Measurements from ENCODE around the gene XKRX. TPM values are rescaled to one million over a fixed set of nuclear protein-coding genes. Genes with fewer than 3 reads are reported as not detected.

Gene XKRX
- total RNA-seq (4.9 and 5.4 TPM in 2 replicates), polyA plus RNA-seq (4.0 and 4.6 TPM in 2 replicates), polyA minus RNA-seq (7.6 and 7.7 TPM in 2 replicates)
- total RNA-seq (2013) = 11.4 TPM

GRCh38 chrX:100928660-100929613, at the start of gene XKRX:
XKRX (minus strand) TSS chrX:100928917; CDS start chrX:100928304, 613 bp downstream.
- CTCF ChIA-PET = interaction anchor here (0.7 kb wide), 1 partner anchor 85 kb away, joined by 3 read pairs; no protein-coding TSS in a partner anchor
- Mint-ChIP-seq H3K27ac (peak within 1 kb of the TSS; percentile 93), H3K4me1 (peaks cover 58% of the 10 kb centered on the region), H3K4me3 (peak within 1 kb of the TSS; percentile 95), H3K9me3 (ENCODE audit: insufficient read depth) (no peaks in the 10 kb centered on the region), H3K27me3 (no peaks in the 10 kb centered on the region)
- H3K36me3 ChIP-seq (replicated peaks in 1 of 2; ENCODE audit: control extremely low read depth in 1 of 2, control insufficient read depth in 1 of 2, extremely low read depth in 1 of 2, insufficient read depth in 2 of 2, low read length in 1 of 2) = no peaks in the 10 kb centered on the region
- H4K20me1 ChIP-seq (ENCODE audit: control insufficient read depth, insufficient read depth, low read length, poor library complexity, severe bottlenecking) = no peaks in the 10 kb centered on the region
- peak within 1 kb of the TSS; percentile 61 to 67 for H3K27ac ChIP-seq (ENCODE audit: low read length in 2 of 2)
- ATAC-seq (ENCODE audit: low read depth) (peak; percentile 74), DNase-seq (peak; percentile 66)
- peaks cover 18 to 50% of the 10 kb centered on the region in 2 donors for H3K4me1 ChIP-seq (ENCODE audit: control insufficient read depth in 2 of 2, insufficient read depth in 2 of 2, low read length in 2 of 2)
- peak within 1 kb of the TSS; percentile 71 for H3K9ac ChIP-seq (ENCODE audit: low read length)
- peak within 1 kb of the TSS in 4 of 5 experiments; percentile 58 to 68 (median 62) for H3K4me3 ChIP-seq (ENCODE audit: control extremely low read depth in 1 of 5, extremely low read depth in 1 of 5, insufficient read depth in 1 of 5, low read depth in 2 of 5, low read length in 4 of 5)
- peak within 1 kb of the TSS; percentile 75 for H2AFZ ChIP-seq (ENCODE audit: insufficient read depth, low read depth, low read length, poor library complexity, severe bottlenecking)
- peaks cover 0 to 2% (median 0%) of the 10 kb centered on the region in 3 donors for H3K9me3 ChIP-seq (ENCODE audit: control extremely low read depth in 1 of 3, control insufficient read depth in 2 of 3, insufficient read depth in 1 of 3, low read length in 2 of 3)
- TF ChIP-seq CTCF (IDR thresholded peaks at IDR 0.05) = no peak
- POLR2A ChIA-PET = interaction anchor here (0.6 to 1.5 kb wide), 2 partner anchors 125 to 213 kb away, joined by 3 read pairs; no protein-coding TSS in a partner anchor
- H3K4me2 ChIP-seq (replicated peaks; ENCODE audit: low read depth, low read length, poor library complexity, severe bottlenecking) = peak within 1 kb of the TSS; percentile 78
- no peaks in the 10 kb centered on the region for H3K27me3 ChIP-seq (replicated peaks in 1 of 4; ENCODE audit: control extremely low read depth in 1 of 4, control insufficient read depth in 3 of 4, insufficient read depth in 4 of 4, low read length in 3 of 4)
- under 1% methylated on average over 21 of the region's 51 CpGs for WGBS (ENCODE audit: insufficient coverage)
- intact Hi-C loops (cut with micrococcal nuclease) = loop anchor here (5.0 to 10.0 kb wide), 2 partner anchors 104 to 168 kb away; partner anchors contain the start of genes CENPI and CSTF2
- H3K79me2 ChIP-seq (ENCODE audit: control insufficient read depth, insufficient read depth, low read length) = no peaks in the 10 kb centered on the region

- H3K9me3 ChIP-seq (ENCODE audit: control extremely low read depth in 1 of 3, control insufficient read depth in 2 of 3, insufficient read depth in 1 of 3, low read length in 2 of 3) = no peaks in the 10 kb centered on the region
- H2AFZ ChIP-seq (ENCODE audit: insufficient read depth, low read depth, low read length, poor library complexity, severe bottlenecking) = no peak overlapping the region
- no peaks in the 10 kb centered on the region for H3K4me1 ChIP-seq (ENCODE audit: control insufficient read depth in 2 of 2, insufficient read depth in 2 of 2, low read length in 2 of 2)
- no peaks in the 10 kb centered on the region for H3K9me3 Mint-ChIP-seq (ENCODE audit: insufficient read depth)
- ATAC-seq (ENCODE audit: low read depth) (no peak), DNase-seq (no peak)
- no peaks in the 10 kb centered on the region for H3K4me1 Mint-ChIP-seq
- TF ChIP-seq CTCF (IDR thresholded peaks at IDR 0.05) = no peak
- TF ChIP-seq EZH2 (IDR thresholded peaks at IDR 0.05; ENCODE audit: borderline replicate concordance, insufficient read depth, low read depth, low read length, poor library complexity, severe bottlenecking) = no peak
- H3K27me3 ChIP-seq (replicated peaks in 1 of 4; ENCODE audit: control extremely low read depth in 1 of 4, control insufficient read depth in 3 of 4, insufficient read depth in 4 of 4, low read length in 3 of 4) = no peaks in the 10 kb centered on the region
- H3K27ac Mint-ChIP-seq = no peak overlapping the region
- POLR2A ChIA-PET = no interaction called here
- no peaks in the 10 kb centered on the region for H3K36me3 ChIP-seq (replicated peaks in 1 of 2; ENCODE audit: control extremely low read depth in 1 of 2, control insufficient read depth in 1 of 2, extremely low read depth in 1 of 2, insufficient read depth in 2 of 2, low read length in 1 of 2)
- H3K9ac ChIP-seq (ENCODE audit: low read length) = no peak overlapping the region
- no peak overlapping the region for H3K27ac ChIP-seq (ENCODE audit: low read length in 2 of 2)
- no CpG with 5 or more reads among the region's 1 CpG for WGBS (ENCODE audit: insufficient coverage)
- H3K27me3 Mint-ChIP-seq = no peaks in the 10 kb centered on the region
- H3K4me2 ChIP-seq (replicated peaks; ENCODE audit: low read depth, low read length, poor library complexity, severe bottlenecking) = no peak overlapping the region
- H3K79me2 ChIP-seq (ENCODE audit: control insufficient read depth, insufficient read depth, low read length) = no peaks in the 10 kb centered on the region
- CTCF ChIA-PET = no interaction called here
- H3K4me3 Mint-ChIP-seq = no peak overlapping the region
- H3K4me3 ChIP-seq (ENCODE audit: control extremely low read depth in 1 of 5, extremely low read depth in 1 of 5, insufficient read depth in 1 of 5, low read depth in 2 of 5, low read length in 4 of 5) = no peak overlapping the region
- intact Hi-C loops (cut with micrococcal nuclease) = no loop called here
- H4K20me1 ChIP-seq (ENCODE audit: control insufficient read depth, insufficient read depth, low read length, poor library complexity, severe bottlenecking) = no peaks in the 10 kb centered on the region
Observed at GRCh38 chrX:100976211-100976610, 47.5 kb upstream of the XKRX start.
